Activated naive CD4-positive, alpha-beta T cell treated with anti-CD3 and anti-CD28 coated beads, Interleukin-2, amount 50 U/mL, for 24 hours (primary cell): Measurements from ENCODE around the gene AARS2.

ENCODE experiments used
- H3K27ac Mint-ChIP-seq: one replicate; pipeline ENCODE4 v1.8.0; 2021; ENCODE audit warnings: mild to moderate bottlenecking, mixed read lengths
- H3K27me3 Mint-ChIP-seq: one replicate; pipeline ENCODE4 v1.8.0; 2021; ENCODE audit warnings: mixed read lengths
- H3K36me3 Mint-ChIP-seq: one replicate; pipeline ENCODE4 v1.8.0; 2021; ENCODE audit warnings: mixed read lengths
- H3K4me1 Mint-ChIP-seq: one replicate; pipeline ENCODE4 v1.8.0; 2021; ENCODE audit warnings: mixed read lengths
- H3K4me3 Mint-ChIP-seq: one replicate; pipeline ENCODE4 v1.8.0; 2021; ENCODE audit warnings: mild to moderate bottlenecking, mixed read lengths
- H3K9me3 Mint-ChIP-seq: one replicate; pipeline ENCODE4 v1.8.0; 2021; ENCODE audit warnings: mixed read lengths

AARS2 gene

DNA sequence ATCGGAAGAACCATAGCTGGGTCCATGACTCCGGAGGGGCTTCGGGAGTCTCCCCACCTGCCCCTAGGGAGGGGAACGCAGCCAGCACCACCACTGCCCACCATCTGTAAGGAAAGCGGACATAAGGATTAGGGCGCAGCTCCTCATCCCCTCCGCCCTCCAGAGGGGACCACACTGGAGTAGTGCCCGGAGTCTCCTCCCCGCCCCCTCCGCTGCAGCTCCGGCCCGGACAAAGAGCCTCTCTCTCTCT, 56.4 kb downstream of the AARS2 start:
- Mint-ChIP-seq H3K4me3 (peak overlapping the region; percentile 90), H3K4me1 (peaks cover 66% of the 10 kb centered on the region), H3K36me3 (peaks cover 27% of the 10 kb centered on the region), H3K9me3 (no peaks in the 10 kb centered on the region), H3K27me3 (no peaks in the 10 kb centered on the region), H3K27ac (peak overlapping the region; percentile 85)

DNA sequence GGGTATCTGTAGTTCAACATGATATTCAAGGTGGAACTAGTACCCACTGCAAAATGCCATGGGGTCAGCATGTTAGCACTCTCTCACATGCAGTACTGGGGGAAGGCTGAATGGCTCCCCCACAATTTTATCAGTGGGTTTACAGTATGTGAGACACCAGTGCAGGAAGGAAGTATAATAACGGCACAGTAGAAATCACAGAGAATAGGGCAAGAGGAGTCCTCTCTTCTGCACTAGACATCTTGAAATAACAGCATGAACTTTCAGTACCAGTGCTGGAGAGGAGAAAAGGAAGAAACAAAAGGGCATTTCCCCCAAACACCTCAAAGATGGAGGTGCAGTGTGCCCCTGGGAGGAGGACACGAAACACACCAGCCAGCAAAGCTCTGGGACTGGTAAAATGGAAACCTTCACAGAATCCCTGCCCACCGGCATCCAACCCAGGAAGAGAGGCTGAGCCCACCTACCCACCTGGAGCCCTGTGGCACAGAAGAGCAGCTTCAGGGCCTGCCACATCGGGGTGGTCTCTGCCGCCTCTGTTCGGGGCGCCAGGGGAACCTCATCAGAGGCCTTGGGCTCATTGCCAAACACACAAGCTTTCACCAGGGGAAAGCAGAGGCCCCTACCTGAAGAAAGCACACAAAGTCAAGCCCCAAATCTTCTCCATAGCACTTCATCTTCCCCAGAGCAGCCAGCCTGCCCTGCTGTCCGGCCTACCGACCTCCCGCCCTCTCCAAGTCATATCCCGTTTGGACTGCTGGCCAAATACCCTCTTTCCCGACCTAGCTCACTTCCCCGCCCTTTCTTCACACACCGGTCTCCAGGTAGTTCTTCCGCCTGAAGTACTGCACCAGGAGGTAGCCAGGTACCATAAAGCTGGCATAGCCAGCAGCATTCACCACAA, 57.0 kb downstream of the AARS2 start:
- Mint-ChIP-seq H3K27ac (peak overlapping the region; percentile 85), H3K36me3 (peaks cover 30% of the 10 kb centered on the region), H3K27me3 (no peaks in the 10 kb centered on the region), H3K4me1 (peaks cover 70% of the 10 kb centered on the region), H3K9me3 (no peaks in the 10 kb centered on the region), H3K4me3 (peak overlapping the region; percentile 90)

DNA sequence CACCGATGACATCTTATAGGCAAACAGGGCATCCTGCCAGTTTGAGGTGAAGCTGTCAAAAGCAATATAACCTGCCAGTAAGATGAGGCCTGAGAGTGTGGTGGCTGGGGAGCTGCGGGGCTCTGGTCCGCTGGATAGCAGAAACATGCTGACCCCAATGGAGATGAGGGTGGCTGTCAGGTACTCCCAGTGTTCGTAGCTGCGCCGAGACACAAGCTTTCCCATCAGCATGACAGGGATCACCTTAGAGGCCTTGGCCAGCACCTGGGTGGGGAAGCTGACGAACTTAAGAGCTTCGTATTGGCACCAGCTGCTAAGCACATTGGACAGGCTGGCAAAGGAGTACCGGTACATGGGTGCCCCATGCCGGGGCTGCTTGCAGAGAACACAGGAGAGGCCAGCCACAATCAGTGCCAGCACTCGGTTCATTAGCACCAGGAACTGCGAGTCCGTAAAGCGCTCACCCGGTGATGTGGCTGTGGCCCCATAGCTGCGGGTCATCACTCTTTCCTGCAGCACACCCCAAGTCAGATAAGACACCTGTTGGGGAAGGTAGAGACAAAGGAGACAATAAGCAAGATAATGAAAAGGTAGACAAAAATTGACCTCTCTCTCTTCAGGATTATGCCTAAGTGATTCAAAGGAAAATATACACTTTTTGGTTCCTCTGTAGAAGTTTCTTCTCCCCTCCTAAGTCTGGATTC, 57.9 kb downstream of the AARS2 start:
- H3K36me3 Mint-ChIP-seq = peaks cover 36% of the 10 kb centered on the region
- H3K27ac Mint-ChIP-seq = peak overlapping the region; percentile 85

DNA sequence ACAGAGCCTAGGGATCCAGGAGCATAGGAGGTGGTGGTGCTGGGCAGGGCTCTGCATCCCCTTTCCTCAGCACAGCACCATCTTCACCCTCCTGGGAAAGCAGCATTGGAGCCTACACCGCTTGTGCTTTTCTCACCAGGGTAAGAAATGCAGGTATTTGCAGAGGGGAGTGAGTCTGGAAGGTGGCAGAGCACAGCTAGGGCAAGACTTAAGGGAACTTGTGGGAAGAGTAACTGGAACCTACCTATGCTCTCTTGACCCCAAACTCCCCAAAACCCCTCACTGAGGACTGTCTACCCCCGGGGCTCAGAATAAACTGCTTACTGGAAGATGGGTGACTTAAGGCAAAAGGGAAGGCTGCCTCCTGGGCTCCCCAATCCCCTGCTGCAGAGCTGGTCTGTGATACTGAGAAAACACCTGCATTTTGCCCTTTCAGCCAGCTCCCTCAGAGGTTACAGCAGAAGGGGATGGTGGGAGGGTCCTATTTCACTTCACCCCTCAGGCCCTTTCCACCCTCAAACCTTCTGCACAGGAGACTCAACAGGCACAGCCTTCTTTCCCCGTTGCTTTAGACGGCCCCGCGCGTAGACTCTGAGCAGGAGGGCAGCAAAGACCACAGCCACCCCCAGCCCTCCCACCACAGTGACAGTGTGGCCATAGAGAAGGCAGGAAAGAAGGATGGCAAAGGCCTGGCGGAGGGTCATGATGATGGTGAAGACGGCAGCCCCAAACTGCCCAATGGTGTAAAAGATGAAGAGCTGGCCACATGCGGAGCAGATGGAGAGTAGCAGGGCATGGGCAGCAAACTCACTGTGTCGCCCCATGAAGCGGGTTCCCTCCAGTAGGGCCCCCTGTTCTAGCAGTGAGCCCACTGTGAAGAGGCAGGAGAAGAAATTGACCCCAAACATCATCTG, 58.7 kb downstream of the AARS2 start:
- Mint-ChIP-seq H3K36me3 (peaks cover 44% of the 10 kb centered on the region), H3K4me3 (peak overlapping the region; percentile 90)

More for the DNA sequence above, 57.9 kb downstream of the AARS2 start:
- Mint-ChIP-seq H3K27me3 (no peaks in the 10 kb centered on the region), H3K4me1 (peaks cover 73% of the 10 kb centered on the region), H3K4me3 (peak overlapping the region; percentile 90), H3K9me3 (no peaks in the 10 kb centered on the region)

DNA sequence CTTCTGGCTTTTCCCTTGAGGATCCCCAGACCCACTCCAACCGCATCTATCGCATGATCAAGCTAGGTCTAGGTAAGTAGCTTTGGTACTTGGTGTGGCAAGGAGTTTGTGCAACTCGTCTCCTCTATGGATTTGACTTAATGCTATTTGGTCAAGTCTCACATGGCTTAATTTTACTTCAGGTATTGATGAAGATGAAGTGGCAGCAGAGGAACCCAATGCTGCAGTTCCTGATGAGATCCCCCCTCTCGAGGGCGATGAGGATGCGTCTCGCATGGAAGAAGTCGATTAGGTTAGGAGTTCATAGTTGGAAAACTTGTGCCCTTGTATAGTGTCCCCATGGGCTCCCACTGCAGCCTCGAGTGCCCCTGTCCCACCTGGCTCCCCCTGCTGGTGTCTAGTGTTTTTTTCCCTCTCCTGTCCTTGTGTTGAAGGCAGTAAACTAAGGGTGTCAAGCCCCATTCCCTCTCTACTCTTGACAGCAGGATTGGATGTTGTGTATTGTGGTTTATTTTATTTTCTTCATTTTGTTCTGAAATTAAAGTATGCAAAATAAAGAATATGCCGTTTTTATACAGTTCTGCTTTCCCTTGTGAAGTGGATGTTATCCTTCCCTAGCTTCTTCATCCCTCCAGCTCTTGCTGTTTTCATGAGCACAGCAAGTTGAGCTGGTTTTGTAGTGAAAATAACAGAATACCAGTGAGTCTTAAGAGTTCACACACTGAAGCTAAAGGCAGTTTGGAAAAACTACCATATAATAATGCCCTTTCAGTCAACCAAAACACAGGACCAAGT, 59.6 kb downstream of the AARS2 start:
- Mint-ChIP-seq H3K27ac (peak overlapping the region; percentile 100), H3K9me3 (no peaks in the 10 kb centered on the region), H3K36me3 (peaks cover 51% of the 10 kb centered on the region), H3K4me1 (peaks cover 79% of the 10 kb centered on the region), H3K27me3 (no peaks in the 10 kb centered on the region), H3K4me3 (peak overlapping the region; percentile 99)

More for the DNA sequence above, 58.7 kb downstream of the AARS2 start:
- H3K9me3 Mint-ChIP-seq = no peaks in the 10 kb centered on the region
- H3K27me3 Mint-ChIP-seq = no peaks in the 10 kb centered on the region
- H3K4me1 Mint-ChIP-seq = peaks cover 80% of the 10 kb centered on the region
- H3K27ac Mint-ChIP-seq = peak overlapping the region; percentile 85

DNA sequence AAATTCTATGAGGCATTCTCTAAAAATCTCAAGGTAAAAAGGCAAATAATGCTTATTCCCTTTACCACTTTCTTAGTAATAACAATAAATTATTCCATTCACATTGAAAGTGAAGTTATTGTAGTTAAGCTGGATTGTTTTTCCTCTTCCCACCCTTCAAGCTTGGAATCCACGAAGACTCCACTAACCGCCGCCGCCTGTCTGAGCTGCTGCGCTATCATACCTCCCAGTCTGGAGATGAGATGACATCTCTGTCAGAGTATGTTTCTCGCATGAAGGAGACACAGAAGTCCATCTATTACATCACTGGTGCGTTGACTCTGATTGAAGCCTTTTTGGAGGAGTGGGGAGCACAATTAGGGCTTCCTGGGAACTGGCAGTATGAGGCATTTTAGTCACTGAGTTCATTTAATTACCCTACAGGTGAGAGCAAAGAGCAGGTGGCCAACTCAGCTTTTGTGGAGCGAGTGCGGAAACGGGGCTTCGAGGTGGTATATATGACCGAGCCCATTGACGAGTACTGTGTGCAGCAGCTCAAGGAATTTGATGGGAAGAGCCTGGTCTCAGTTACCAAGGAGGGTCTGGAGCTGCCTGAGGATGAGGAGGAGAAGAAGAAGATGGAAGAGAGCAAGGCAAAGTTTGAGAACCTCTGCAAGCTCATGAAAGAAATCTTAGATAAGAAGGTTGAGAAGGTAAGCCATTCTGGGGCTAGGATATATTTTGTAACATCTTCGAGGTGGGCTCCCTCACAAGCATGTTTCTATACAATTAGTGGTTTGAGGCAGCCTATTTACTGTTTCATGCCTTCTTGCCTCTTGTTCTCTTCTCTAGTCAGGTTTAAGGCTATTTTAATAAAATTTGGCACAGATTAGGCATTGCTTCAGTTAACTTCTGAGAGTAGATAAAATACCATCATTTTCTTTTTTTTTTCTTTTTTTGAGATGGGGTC, 61.3 kb downstream of the AARS2 start:
- H3K36me3 Mint-ChIP-seq = peaks cover 61% of the 10 kb centered on the region
- H3K27ac Mint-ChIP-seq = peak overlapping the region; percentile 100
- H3K27me3 Mint-ChIP-seq = peaks cover 2% of the 10 kb centered on the region
- H3K4me3 Mint-ChIP-seq = peak overlapping the region; percentile 99
- no peaks in the 10 kb centered on the region for H3K9me3 Mint-ChIP-seq
- H3K4me1 Mint-ChIP-seq = peaks cover 70% of the 10 kb centered on the region

DNA sequence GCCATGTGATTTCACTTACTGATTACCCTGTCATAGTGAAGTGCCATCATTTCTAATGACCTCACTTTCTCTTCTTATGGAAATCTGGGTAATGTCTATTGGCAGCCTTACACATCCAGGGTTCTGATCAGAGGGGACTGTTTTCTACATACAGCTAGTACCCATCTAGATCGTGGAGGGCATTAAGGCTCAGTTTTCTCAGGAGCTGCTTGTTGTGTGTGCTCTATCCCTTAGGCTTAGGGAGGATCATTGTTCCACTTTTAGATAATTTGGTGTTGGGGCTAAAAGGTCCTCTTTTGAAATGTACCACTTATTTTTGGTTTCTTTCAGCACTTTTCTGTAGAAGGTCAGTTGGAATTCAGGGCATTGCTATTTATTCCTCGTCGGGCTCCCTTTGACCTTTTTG, 62.4 kb downstream of the AARS2 start:
- H3K4me1 Mint-ChIP-seq = peaks cover 61% of the 10 kb centered on the region
- H3K27me3 Mint-ChIP-seq = peaks cover 2% of the 10 kb centered on the region
- H3K4me3 Mint-ChIP-seq = peak overlapping the region; percentile 99
- peak overlapping the region; percentile 100 for H3K27ac Mint-ChIP-seq
- no peaks in the 10 kb centered on the region for H3K9me3 Mint-ChIP-seq
- peaks cover 61% of the 10 kb centered on the region for H3K36me3 Mint-ChIP-seq

DNA sequence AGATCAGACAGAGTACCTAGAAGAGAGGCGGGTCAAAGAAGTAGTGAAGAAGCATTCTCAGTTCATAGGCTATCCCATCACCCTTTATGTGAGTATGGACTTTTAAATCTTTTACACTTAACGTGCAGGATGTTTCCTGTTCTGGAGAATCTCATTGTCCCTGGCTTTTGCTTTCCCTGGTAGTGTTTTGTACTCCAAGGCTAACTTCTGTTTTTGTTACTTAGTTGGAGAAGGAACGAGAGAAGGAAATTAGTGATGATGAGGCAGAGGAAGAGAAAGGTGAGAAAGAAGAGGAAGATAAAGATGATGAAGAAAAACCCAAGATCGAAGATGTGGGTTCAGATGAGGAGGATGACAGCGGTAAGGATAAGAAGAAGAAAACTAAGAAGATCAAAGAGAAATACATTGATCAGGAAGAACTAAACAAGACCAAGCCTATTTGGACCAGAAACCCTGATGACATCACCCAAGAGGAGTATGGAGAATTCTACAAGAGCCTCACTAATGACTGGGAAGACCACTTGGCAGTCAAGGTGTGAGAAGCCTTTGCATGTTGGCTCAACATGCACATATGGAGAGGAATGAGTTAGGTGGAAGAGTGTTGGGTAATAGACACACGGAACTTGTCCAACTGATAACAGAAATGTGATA, 63.0 kb downstream of the AARS2 start:
- Mint-ChIP-seq H3K36me3 (peaks cover 61% of the 10 kb centered on the region), H3K27me3 (peaks cover 2% of the 10 kb centered on the region), H3K4me3 (peak overlapping the region; percentile 99), H3K27ac (peak overlapping the region; percentile 100), H3K9me3 (no peaks in the 10 kb centered on the region), H3K4me1 (peaks cover 61% of the 10 kb centered on the region)
